ENCODE measurements around the gene GAS2L1.

Gene GAS2L1

DNA sequence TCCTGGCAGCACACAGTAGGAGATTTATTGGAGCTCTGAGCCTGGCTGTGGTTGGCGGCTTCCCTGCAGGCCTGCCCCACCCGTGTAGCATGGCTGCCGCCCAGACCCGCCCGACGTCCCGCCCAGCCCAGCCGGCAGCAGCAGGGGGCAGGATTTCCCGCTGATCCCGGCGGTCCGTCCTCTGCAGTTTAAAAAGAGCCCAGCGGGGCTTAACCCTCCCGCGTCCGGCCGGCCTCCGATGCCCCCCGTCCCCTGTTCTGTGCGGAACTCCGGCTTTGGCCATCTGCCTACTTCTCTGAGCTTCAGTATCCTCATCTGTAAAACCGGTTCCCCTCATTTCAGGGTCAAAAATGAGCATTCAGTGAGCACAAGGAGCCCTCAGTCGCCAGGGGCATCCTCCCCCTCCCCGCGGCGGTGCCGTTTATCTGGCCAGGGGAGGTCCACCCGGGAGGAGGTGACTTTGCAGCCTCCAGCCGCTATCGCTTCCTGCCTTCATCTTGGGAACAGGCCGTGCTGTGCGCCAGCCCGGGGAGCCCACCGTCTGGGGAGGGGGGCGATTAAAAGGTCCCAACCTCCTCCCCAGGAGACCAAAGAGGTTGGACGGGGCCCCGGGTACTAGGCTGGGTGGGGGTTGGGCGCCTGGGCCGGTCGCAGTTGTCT, at the start of gene GAS2L1:
Gene GAS2L1, plus strand, starts transcription at position 476 of the 660 bp plus-strand sequence. CDS start 1,456 bp downstream, outside the sequence.
- in situ Hi-C loops (cut with MboI; ENCODE audit: low sequenced_read_pairs): no loop called here

DNA sequence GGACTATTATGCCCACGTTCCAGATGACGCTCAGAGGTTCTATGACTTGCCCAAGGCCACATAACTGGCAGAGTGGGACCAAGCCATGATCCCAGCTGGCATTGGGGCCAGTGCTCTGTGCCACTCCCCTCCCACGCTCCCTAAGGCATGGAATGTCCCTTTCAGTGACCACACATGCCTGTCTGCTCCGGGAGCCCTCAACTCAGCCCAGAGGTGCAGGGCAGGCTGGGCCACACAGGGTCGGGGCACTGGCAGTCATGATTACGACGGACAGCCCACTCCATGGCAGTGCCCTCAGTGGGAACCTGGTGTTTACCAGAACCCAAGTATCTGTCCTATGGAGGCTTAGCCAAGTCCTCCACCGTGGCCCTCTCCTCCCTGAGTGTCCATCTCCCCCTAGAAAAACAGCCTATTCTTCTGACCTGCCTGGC, 48.7 kb upstream of the GAS2L1 start:
- in situ Hi-C loops (cut with MboI; ENCODE audit: low sequenced_read_pairs): no loop called here

DNA sequence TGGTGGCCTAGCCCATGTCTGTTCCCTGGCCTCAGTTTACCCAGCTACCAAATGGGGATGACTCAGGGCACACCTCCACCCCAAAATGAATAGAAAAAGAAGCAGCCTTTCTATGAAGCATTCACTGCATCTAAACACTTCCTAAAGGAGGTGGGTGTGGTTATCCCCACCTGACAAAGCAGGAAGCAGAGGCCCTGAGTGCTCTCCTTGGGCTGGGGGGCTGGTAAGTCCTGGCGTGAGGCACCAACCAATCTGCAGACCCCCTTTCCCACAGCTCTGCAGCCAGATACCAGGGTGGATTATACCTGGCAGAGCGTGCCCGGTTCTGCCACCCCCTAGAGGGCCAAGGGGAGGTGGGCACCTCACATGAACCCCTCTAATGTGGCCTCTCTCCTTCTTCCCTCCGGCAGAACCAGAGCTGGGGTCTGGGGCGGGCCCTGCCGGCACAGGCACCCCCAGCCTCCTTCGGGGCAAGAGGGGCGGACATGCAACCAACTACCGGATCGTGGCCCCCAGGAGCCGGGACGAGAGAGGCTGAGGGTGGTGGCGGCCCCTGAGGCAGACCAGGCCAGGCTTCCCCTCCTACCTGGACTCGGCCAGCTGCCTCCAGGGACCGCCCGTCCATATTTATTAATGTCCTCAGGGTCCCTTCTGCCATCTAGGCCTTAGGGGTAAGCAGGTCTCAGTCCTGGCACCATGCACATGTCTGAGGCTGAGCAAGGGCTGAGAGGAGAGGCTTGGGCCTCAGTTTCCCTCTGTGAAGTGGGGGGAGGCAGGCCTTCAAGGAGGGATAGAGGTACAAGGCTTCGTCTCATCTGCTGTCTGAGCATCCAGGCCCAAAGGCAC, 47.8 kb upstream of the GAS2L1 start:
- in situ Hi-C loops (cut with MboI; ENCODE audit: low sequenced_read_pairs): no loop called here

DNA sequence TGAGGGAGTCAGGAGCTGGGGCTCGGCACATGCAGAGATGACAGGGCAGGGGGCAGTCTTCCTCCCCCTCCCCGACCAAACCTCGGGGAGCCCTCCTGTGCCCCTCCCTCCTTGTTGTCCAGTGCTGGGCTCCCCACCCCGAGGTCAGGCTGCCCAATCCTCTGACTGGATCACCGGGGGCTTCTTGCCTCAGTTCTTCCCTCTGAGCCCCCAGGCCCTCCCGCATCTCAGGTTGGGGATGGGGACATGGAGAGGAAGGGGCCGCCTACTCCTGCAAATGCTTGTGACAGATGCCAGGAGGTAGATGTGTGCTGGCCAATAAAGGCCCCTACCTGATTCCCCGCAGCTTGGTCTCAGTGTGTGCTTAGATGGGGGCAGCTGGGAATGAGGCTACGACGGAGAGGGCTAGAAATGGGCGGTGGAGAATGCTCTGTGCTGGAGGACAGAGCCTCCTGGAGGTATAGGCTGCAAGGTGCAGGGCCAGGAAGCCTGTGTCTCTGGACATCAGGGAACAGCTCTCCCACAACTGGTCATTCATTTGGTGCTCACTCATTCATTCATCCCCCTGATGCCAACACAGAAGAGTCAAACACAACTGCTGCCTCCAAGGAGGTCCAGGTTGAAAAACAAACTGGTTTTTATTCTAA, 47.1 kb upstream of the GAS2L1 start:
- in situ Hi-C loops (cut with MboI; ENCODE audit: low sequenced_read_pairs): no loop called here

DNA sequence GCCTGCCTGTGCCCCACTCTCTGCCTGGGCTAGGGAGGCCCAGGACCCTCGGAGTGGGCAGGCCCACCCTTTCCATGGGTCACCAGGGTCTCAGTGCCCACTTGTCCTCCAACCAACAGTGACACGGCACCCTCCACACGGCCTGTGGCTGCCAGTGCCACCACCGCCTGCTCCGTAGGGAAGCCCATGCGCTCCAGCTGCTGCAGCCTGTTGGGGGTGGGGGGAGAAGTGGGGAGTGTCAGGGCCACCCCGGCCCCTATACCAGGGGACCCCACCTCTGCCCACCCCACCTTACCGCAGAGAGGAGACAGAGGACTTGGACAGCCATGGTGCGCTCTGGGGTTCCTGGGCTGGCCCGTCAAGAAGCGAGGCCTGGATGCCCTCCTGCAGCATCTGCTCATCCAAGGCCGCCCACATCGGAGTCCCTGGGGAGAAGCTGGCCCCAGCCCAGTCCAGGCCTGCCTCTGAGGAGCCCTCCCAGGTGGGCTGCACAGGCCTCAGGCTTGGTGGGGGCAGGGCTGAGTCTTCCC, 46.4 kb upstream of the GAS2L1 start:
- in situ Hi-C loops (cut with MboI; ENCODE audit: low sequenced_read_pairs): no loop called here

DNA sequence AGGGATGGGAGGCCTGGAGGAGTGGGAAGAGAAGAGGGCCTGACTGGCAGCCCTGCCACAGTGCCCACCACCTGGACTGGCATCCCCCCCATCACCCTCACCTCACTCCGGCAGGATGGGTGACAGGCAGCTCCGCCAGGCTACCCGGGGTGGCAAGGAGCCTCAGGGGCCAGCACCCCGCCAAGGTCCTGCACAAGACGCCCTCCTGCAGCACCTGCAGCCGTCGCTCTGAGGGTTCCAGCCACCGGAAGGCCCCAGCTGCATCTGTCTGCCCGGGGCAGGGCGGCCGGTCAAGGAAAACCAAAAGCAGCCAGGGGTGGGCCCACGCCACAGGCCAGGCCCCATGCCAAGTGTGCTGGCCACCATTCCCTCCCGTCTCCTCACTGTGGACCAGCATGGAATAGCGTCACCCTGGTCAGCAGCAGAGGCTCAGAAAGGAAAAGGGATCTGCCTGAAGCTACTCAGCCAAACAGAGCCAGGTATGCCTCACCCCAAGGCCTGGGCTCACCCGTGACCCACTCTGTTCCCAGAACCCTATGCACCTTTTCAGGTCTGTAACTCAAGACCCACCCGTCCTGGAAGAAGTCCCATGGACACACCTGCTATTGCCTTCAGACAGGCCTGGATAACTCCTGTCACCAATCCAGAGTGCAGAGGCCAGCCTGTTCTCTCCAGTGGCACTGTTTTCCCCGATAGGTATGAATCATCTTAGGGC, 45.7 kb upstream of the GAS2L1 start:
- in situ Hi-C loops (cut with MboI; ENCODE audit: low sequenced_read_pairs): no loop called here

DNA sequence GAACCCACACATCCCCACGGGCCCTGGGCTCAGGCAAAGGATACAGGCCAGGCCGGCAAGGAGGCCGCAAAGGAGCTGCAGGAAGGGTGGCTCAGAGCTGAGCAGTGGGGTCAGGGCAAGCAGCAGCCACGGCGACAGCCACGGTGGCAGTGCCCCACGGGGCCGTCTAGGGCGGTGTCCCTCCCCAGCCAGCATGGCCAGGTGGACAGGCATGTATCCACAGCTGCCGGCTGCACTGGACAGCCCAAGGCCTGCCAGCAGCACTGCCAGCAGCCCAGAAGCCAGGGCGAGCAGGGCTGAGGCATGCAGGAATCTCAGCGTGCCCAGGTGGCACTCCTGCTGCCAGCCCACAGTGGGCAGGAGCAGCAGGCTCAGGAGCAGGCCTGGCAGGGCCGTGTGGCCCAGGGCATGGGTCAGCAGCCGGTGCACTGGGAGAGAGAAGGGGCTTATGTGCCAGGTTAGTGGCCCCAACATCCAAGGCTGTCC, 42.6 kb upstream of the GAS2L1 start:
- in situ Hi-C loops (cut with MboI; ENCODE audit: low sequenced_read_pairs): no loop called here

DNA sequence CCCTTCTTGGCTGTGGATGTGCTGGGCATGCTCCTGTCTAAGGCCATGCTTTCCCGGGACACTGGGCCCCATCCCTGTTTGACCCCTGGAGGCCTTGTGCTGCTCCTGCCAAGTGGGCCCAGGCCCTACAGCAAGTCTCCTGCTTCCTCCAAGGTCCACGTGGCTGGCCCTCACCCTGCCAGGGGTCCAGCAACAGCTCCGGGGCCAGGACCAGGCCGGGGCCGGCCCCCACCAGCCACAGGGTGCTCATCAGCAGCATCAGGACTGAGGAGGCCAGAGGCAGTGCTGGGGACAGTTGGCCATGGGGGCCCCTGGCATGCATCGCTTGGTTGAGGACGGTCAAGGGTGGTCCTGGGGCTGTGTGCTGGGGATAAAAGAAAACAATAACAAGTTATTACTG, 41.1 kb upstream of the GAS2L1 start:
- in situ Hi-C loops (cut with MboI; ENCODE audit: low sequenced_read_pairs): no loop called here

DNA sequence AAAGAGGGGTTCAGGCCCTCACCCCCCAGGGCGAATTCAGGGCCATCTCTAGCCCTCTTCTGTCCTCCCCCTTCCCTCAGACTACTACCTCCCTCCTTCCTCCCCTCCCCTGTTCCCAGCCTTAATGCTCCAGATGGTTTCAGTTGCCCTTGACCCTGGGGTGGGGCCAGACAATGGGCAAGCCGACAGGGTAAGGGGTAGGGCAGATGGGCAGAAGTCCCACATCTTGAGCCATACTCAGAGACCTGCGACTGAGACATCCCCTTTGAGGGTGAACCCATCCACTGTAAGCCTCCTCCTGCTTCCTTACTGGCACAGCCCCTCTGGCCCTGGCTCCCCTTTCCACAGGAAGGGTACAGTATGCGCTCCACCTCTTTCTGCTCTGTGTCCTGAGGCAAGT, 40.5 kb upstream of the GAS2L1 start:
- in situ Hi-C loops (cut with MboI; ENCODE audit: low sequenced_read_pairs): no loop called here

DNA sequence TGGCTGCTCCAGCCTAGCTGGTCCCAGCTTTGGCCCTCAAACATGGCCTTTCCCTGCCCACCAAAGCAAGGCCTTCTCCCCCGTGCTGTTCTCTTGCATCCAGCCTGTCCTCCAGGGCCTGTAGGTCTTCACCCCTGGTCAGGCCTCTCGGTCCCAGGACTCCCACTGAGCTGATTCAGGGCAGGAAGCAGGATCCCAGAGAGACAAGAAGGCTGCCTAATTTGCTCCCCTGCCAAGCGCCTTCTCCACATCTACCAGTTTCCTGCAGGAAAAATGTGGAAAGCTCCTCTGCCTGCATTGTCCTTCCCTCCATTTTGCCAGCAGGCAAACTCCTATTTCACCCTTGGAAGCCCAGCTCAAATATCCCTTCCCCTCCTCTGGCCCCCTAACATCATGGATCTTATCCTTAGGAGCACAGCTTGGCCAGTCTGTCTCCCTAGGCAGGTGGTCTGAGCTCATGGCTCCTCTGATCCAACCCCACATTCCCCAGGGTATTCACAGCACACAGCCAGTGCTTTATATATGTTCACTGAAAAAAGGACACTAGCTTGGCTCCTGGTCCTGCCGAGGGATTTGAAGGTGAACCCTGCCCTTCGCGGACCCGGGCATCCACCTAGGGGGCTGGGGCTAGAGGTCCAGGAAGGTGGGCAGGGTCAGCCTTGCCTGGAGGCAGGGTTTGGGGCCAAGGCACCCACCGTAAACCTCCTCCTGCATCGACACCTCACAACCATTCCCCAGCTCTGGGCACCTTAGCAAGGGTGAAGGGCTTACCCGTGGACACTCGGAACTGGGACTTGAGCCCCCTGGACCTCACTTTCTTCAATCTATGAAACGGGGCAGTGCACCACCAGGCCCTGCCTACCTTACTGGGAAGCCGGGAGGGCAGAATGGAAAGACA, 39.6 kb upstream of the GAS2L1 start:
- in situ Hi-C loops (cut with MboI; ENCODE audit: low sequenced_read_pairs): no loop called here

DNA sequence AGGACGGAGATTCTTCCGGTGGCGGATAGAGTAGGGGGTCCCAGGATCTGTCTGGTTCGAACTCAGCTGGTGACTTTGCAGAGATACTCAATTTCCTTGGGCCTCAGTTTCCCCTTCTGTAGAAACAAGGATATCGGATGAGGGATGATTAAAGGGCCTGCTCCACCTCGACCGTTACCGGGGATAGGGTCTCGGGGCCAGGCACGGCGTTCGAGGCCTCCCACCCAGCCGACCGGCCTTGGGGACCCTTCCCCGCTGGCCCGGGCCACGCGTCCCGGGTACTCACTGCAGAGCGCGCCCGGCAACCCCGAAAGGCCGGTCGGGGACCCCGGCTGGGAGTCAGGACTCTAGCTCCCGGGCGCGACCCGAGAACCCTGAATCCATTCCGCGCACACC, 39.0 kb upstream of the GAS2L1 start:
- in situ Hi-C loops (cut with MboI; ENCODE audit: low sequenced_read_pairs): no loop called here

DNA sequence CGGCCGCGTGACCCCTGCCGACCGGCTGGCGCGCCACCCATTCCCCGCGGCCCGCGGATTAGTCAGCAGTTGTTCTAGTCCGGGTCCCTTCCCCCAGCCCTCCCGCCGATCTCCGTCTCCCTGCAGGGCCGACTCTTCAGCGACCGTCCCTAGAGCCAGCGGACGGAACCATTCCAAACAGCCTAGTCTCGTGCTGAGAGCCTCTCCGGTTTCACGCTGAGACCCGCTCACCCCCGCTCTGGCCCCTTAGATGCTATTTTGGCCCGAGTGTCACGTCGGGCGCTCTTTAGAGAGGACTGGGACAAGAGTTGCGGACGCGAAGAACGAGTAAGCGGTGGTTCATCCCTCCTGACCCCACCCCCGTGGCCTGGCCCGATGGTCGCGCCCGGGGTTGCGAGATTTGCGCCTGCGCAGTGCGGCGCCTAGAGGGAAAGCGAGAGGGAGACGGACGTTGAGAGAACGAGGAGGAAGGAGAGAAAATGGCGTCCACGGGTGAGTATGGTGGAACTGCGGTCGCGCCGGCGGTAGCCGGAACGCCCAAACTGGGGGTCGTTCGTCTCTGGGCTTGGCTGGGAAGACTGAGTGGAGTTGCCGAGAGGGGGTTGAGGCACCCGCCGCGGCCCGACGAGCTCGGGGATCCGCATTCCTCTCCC, 38.5 kb upstream of the GAS2L1 start, which contains the start of the genes EWSR1 and RHBDD3:
Gene EWSR1, plus strand, starts transcription at position 411 of the 653 bp plus-strand sequence. Its CDS starts 69 bp downstream, at position 480.
Gene RHBDD3, minus strand, starts transcription at position 124 of the 653 bp plus-strand sequence. CDS start 2,355 bp downstream, outside the sequence.
- in situ Hi-C loops (cut with MboI; ENCODE audit: low sequenced_read_pairs): no loop called here

DNA sequence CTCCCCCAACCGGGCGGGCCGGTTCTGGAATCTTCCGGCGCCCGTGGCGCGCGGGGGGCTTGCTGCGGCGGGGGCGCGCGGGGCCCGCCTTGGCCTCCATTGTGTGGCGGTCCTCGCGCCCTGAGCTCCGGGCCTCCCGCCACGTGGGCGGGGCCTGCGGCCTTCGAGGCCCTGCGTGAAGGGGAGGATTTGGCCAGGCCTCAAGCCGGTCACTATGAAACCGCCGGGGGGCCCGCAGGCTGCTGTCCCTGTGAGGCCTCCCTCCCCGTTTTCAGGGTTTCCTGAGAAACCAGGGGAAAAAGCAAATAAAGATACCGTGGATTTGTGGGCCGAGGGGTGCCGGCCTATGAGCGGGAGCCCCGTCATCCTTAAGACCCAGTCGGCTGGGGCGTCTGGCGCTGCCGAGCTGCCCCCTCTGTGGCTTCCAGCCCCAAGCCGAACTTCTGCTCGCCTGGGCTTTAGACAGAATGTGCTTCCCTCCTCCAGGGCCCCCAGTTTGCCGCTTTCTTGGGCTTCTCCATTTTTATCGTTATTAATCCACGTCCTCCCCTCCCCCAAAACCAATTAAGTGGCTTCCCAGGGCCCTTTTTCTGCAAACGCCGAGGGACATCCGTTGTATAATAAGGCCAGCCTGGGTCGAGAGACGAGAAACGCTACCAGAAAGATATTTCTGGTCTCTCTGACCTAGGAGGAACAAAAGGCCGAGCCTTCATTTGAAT, 37.8 kb upstream of the GAS2L1 start:
- in situ Hi-C loops (cut with MboI; ENCODE audit: low sequenced_read_pairs): no loop called here

DNA sequence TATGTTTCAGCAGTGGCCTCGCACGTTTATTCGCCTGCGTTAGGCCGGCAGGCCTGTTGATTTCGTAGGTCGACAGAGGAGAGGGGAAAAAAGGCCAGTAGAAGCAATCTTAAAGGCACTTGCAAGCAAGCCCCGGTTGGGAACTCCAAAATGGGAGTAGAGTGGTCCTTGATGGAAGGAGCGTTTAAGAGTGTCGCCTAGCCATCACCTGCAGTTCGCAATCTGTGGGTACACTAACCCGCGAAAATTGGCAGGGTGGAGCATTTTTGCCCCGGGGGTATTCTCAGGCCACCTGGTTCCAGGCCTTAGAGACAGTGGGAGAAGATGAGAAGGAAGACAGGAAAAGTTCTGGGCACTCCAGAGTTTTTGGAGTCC, 37.2 kb upstream of the GAS2L1 start:
- in situ Hi-C loops (cut with MboI; ENCODE audit: low sequenced_read_pairs): no loop called here

DNA sequence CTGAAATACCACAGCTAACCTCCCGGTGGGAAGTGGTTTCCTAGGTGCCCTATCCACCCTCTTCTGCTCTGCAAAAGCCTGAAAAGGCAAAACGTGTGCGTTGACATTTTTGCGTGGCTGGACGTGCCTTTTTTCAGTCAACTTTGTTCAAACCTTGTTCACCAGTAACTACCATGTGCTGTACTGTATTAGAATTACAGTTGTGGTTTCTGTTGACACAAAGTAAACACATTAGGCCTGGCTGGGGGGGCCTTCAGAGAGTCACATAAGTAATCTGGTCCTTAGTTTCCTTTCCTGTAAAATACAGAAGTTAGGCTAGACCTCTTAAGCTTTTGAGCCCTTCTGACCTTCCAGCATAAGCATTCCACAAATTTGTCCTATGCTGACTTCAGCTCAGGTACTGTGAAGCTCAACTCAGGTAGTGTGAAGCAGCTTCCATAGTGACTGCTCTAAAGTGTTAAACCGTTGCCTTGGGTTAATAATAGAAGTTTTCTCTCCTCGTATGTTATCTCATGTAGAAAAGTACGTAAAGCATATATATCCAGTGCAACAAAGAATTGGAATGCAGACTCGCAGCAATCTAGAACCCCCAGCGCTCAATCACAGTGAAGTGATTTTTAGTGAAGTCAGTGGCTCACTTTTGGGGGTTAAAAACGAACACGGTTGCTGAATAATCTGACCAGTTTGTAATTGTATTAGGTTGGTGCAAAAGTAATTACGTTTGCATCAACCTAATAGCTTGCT, 36.5 kb upstream of the GAS2L1 start:
- in situ Hi-C loops (cut with MboI; ENCODE audit: low sequenced_read_pairs): no loop called here

DNA sequence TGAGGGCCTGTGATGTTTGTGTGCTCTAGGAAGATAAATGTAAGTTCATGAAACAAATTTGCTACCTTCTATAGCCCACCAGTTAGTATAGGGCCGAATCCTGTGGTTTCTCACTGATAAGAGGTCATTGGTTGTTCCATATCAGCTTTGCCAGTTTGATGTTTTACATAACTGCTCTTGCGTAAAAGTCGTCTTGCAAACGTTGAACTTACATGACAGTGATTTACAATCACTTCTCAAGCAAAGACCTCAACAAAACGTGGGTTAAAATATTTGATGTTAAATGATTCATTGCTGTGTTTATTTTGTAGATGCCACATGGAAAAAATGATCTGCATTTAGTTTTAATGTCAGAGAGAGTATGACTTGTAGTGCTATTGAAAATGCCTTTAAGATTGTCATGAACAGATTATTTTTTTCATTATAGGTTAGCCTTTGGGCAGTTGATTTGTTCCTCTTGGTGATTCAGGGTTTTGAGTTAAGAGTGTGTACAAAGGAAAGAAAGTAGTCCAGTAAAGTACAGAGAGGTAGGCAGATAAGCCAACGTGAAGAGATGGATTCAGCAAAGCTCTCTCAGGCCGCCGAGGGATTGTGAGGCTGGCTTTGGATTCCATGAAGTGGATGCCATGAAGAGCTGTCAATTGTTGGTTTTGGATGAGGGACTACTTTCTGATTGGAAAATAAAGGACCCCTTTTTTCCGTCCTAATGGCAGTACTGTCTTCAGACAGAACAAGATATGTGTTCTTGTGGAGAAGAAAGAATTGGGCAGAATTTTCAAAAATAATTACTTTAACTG, 35.8 kb upstream of the GAS2L1 start:
- in situ Hi-C loops (cut with MboI; ENCODE audit: low sequenced_read_pairs): no loop called here

DNA sequence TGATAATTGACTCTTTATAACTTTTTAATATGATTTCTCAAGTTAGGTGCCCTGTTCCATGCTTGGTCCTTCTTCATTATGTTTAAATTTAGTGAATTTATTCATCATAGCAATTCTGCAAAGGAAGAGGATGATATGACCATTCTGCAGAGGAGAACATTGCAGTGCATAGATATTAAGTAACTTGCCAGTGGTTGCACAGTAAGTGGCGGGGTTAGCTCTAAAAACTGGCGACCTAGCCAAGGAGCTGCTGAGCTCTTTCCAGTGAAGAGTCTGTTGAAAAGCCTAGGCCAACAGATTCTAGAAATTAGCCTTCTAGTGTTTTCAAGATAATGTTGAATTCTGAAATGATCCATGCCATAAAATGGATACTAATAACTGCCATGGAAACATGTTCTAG, 33.8 kb upstream of the GAS2L1 start:
- in situ Hi-C loops (cut with MboI; ENCODE audit: low sequenced_read_pairs): no loop called here
